Smooth muscle cell (in vitro differentiated cells): ENCODE results near the gene GRID1. TPM values are rescaled to one million over a fixed set of nuclear protein-coding genes. Genes with fewer than 3 reads are reported as not detected.

ENCODE experiments used
- DNase-seq: peaks from one replicate; lab custom pipeline; 2025; ENCODE audit not compliant: unreplicated experiment; lab: John Stamatoyannopoulos, UW
- H2AFZ ChIP-seq: fragments of 200-600 bp; sonication (generic); 2 replicates; pipeline ENCODE4 v1.6.0; 2016; ENCODE audit warnings: antibody characterized with exemption, low read depth, mild to moderate bottlenecking
- H3F3A ChIP-seq: fragments of 200-600 bp; sonication (generic); 2 replicates; pipeline ENCODE4 v1.6.0; 2017; ENCODE audit warnings: antibody characterized with exemption, low read depth
- H3K27ac ChIP-seq: fragments of 200-600 bp; sonication (generic); 2 replicates; pipeline ENCODE4 v1.5.1; 2016; ENCODE audit warnings: low read depth, mild to moderate bottlenecking
- H3K27me3 ChIP-seq: fragments of 200-600 bp; sonication (generic); 2 replicates; pipeline ENCODE4 v1.6.1; 2016; ENCODE audit warnings: low read depth, mild to moderate bottlenecking
- H3K36me3 ChIP-seq: fragments of 200-600 bp; sonication (generic); 2 replicates; pipeline ENCODE4 v1.5.1; 2016; ENCODE audit warnings: low read depth
- H3K4me1 ChIP-seq: fragments of 200-600 bp; sonication (generic); 2 replicates; pipeline ENCODE4 v1.5.1; 2016; ENCODE audit warnings: low read depth
- H3K4me2 ChIP-seq: fragments of 200-600 bp; sonication (generic); 2 replicates; pipeline ENCODE4 v1.6.0; 2016; ENCODE audit warnings: mild to moderate bottlenecking
- H3K4me3 ChIP-seq: fragments of 200-600 bp; sonication (generic); 2 replicates; pipeline ENCODE4 v1.5.1; 2016; ENCODE audit warnings: mild to moderate bottlenecking
- H3K79me2 ChIP-seq: fragments of 200-600 bp; sonication (generic); 2 replicates; pipeline ENCODE4 v1.6.0; 2016; ENCODE audit warnings: low read depth, mild to moderate bottlenecking
- H3K9ac ChIP-seq: fragments of 200-600 bp; sonication (generic); 2 replicates; pipeline ENCODE4 v1.6.0; 2016; ENCODE audit warnings: low read depth
- H3K9me3 ChIP-seq: fragments of 200-600 bp; sonication (generic); replicated peaks from 2 replicates; pipeline ENCODE4 v1.5.1; 2016; ENCODE audit warnings: low read depth
- H4K20me1 ChIP-seq: fragments of 200-600 bp; sonication (generic); 2 replicates; pipeline ENCODE4 v1.6.0; 2016; ENCODE audit warnings: low read depth
- WGBS: methylation state at CpG from one replicate; pipeline ENCODE4 v1.1.7; 2016; ENCODE audit warnings: low lambda C conversion rate; 5-methylcytosine and 5-hydroxymethylcytosine counted together
- polyA plus RNA-seq: library from polyadenylated mRNA; unstranded; fragments of >200 nt; fragmentation: Nextera tagmentation; extraction: Ambion mirVana; gene quantifications from 2 replicates; pipeline ENCODE4 v1.2.1, GENCODE V29; 2016
- total RNA-seq: library from RNA; depleted of rRNA; stranded (reverse); fragments of >200 nt; gene quantifications from 2 replicates; pipeline ENCODE4 v1.2.3, GENCODE V29; 2014
- TF ChIP-seq, protein P1 (sequence below): fragments of 200-600 bp; sonication (generic); IDR thresholded peaks from 2 replicates; pipeline ENCODE4 v1.5.1; 2017; ENCODE audit warnings: borderline replicate concordance, mild to moderate bottlenecking, antibody characterized with exemption; ENCODE audit not compliant: insufficient read depth, poor library complexity, severe bottlenecking

GRID1 gene
- total and polyA plus RNA-seq, 2 experiments from 2014 or later, result 4.4 to 7.4 TPM

- no peak for DNase-seq
- 100% methylated on average over 1 of the region's 1 CpG for WGBS
Measured at GRCh38 chr10:86004337-86004736, 362.3 kb downstream of the GRID1 start.

DNA sequence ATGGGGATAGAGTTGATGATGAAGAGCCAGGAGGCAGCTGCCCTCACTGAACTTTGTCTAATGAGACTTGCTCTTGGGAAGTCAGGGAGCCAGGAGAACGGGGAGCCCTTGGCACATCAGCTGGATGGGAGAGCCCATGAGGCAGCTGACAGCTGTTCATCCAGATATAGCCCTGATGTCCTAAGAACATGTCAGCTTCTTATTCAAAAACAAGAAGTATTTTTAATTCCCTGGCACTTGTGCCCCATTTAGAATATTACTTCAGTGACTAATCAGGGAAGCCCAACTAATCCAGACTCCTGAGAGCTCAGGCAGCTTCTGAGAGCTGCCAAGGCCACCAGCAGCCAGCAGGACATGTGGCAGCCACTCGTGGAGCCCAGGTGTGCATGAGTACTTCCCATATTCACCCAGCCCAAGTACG, 363.4 kb downstream of the GRID1 start:
- WGBS, result 92% methylated on average over 3 of the region's 3 CpGs
- H2AFZ ChIP-seq, result no peak overlapping the region
- no peak overlapping the region for H3K4me2 ChIP-seq
- H3K27ac ChIP-seq, result no peak overlapping the region
- no peaks in the 10 kb centered on the region for H4K20me1 ChIP-seq
- H3K36me3 ChIP-seq, result no peaks in the 10 kb centered on the region
- TF ChIP-seq, protein P1, sequence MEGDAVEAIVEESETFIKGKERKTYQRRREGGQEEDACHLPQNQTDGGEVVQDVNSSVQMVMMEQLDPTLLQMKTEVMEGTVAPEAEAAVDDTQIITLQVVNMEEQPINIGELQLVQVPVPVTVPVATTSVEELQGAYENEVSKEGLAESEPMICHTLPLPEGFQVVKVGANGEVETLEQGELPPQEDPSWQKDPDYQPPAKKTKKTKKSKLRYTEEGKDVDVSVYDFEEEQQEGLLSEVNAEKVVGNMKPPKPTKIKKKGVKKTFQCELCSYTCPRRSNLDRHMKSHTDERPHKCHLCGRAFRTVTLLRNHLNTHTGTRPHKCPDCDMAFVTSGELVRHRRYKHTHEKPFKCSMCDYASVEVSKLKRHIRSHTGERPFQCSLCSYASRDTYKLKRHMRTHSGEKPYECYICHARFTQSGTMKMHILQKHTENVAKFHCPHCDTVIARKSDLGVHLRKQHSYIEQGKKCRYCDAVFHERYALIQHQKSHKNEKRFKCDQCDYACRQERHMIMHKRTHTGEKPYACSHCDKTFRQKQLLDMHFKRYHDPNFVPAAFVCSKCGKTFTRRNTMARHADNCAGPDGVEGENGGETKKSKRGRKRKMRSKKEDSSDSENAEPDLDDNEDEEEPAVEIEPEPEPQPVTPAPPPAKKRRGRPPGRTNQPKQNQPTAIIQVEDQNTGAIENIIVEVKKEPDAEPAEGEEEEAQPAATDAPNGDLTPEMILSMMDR, result no peak
- no peaks in the 10 kb centered on the region for H3K79me2 ChIP-seq
- no peaks in the 10 kb centered on the region for H3K27me3 ChIP-seq
- DNase-seq, result no peak
- no peaks in the 10 kb centered on the region for H3K9me3 ChIP-seq
- H3K4me3 ChIP-seq, result no peak overlapping the region
- no peak overlapping the region for H3K9ac ChIP-seq
- no peaks in the 10 kb centered on the region for H3F3A ChIP-seq
- no peaks in the 10 kb centered on the region for H3K4me1 ChIP-seq

More at GRCh38 chr10:86004337-86004736, 362.3 kb downstream of the GRID1 start:
- H3K27ac ChIP-seq, result no peak overlapping the region
- no peak overlapping the region for H3K9ac ChIP-seq
- H3F3A ChIP-seq, result no peaks in the 10 kb centered on the region
- H3K27me3 ChIP-seq, result no peaks in the 10 kb centered on the region
- no peak overlapping the region for H2AFZ ChIP-seq
- no peaks in the 10 kb centered on the region for H3K9me3 ChIP-seq
- no peak overlapping the region for H3K4me3 ChIP-seq
- H4K20me1 ChIP-seq, result no peaks in the 10 kb centered on the region
- no peaks in the 10 kb centered on the region for H3K79me2 ChIP-seq
- TF ChIP-seq, protein P1, result no peak
- H3K4me2 ChIP-seq, result no peak overlapping the region
- H3K36me3 ChIP-seq, result no peaks in the 10 kb centered on the region
- no peaks in the 10 kb centered on the region for H3K4me1 ChIP-seq

GRCh38 chr10:86001521-86001920, 365.1 kb downstream of the GRID1 start:
- Histone ChIP-seq H3K9ac (no peak overlapping the region), H4K20me1 (no peaks in the 10 kb centered on the region), H3K36me3 (no peaks in the 10 kb centered on the region), H3K4me2 (no peak overlapping the region), H3K4me3 (no peak overlapping the region), H3K9me3 (no peaks in the 10 kb centered on the region), H3K79me2 (no peaks in the 10 kb centered on the region), H2AFZ (no peak overlapping the region), H3K27ac (no peak overlapping the region), H3K27me3 (no peaks in the 10 kb centered on the region), H3K4me1 (no peaks in the 10 kb centered on the region), H3F3A (no peaks in the 10 kb centered on the region)
- no peak for DNase-seq
- WGBS, result 91% methylated on average over 2 of the region's 2 CpGs
- TF ChIP-seq, protein P1, result no peak

- no peak overlapping the region for H2AFZ ChIP-seq
- H3K36me3 ChIP-seq, result no peaks in the 10 kb centered on the region
- no peak overlapping the region for H3K4me2 ChIP-seq
- H3K9ac ChIP-seq, result no peak overlapping the region
- H3K27ac ChIP-seq, result no peak overlapping the region
- no peaks in the 10 kb centered on the region for H4K20me1 ChIP-seq
- no peaks in the 10 kb centered on the region for H3K9me3 ChIP-seq
- H3K79me2 ChIP-seq, result no peaks in the 10 kb centered on the region
- H3F3A ChIP-seq, result no peaks in the 10 kb centered on the region
- TF ChIP-seq, protein P1, result no peak
- 96% methylated on average over 3 of the region's 3 CpGs for WGBS
- no peak overlapping the region for H3K4me3 ChIP-seq
- no peaks in the 10 kb centered on the region for H3K4me1 ChIP-seq
- no peaks in the 10 kb centered on the region for H3K27me3 ChIP-seq
- no peak for DNase-seq
Measured at GRCh38 chr10:85997544-85997943, 369.1 kb downstream of the GRID1 start.
